IgD-negative memory B cell (primary cell): ENCODE data around the gene MGAT3. TPM values are rescaled to one million over a fixed set of nuclear protein-coding genes. Genes with fewer than 3 reads are reported as not detected.
A peak's percentile ranks its signal among the peaks of the same experiment; 100 is the strongest.

Experiments used
- H3K27ac Mint-ChIP-seq, 3 donors: one replicate each; pipeline ENCODE4 v1.8.0; 2020 to 2022; ENCODE audit warnings: mild to moderate bottlenecking in 3 of 3, mixed read lengths in 3 of 3, moderate library complexity in 1 of 3
- H3K27me3 Mint-ChIP-seq: one replicate; pipeline ENCODE4 v1.8.0; 2021; ENCODE audit warnings: mixed read lengths
- H3K36me3 Mint-ChIP-seq: one replicate; pipeline ENCODE4 v1.8.0; 2020; ENCODE audit warnings: mild to moderate bottlenecking, mixed read lengths
- H3K4me1 Mint-ChIP-seq, 3 donors: one replicate each; pipeline ENCODE4 v1.8.0; 2020 to 2022; ENCODE audit warnings: mixed read lengths in 3 of 3, mild to moderate bottlenecking in 1 of 3
- H3K4me3 Mint-ChIP-seq, 4 donors: one replicate each; pipeline ENCODE4 v1.8.0; 2020 to 2022; ENCODE audit warnings: mild to moderate bottlenecking in 4 of 4, mixed read lengths in 4 of 4, moderate library complexity in 3 of 4
- H3K9me3 Mint-ChIP-seq, 3 donors: one replicate each; pipeline ENCODE4 v1.8.0; 2020 to 2021; ENCODE audit warnings: mixed read lengths in 3 of 3, mild to moderate bottlenecking in 1 of 3
- polyA plus RNA-seq: library from polyadenylated mRNA; unstranded; fragments of 300-500 nt; fragmentation: Illumina TruSeq; gene quantifications from one replicate; pipeline ENCODE4 v1.2.3, GENCODE V29; 2021

MGAT3 gene
- polyA plus RNA-seq, 1 donor from 2014 or later: 2.1 TPM

- Mint-ChIP-seq H3K27me3 (no peaks in the 10 kb centered on the region), H3K4me1 (peaks cover 9 to 13% (median 12%) of the 10 kb centered on the region in 3 donors), H3K9me3 (no peaks in the 10 kb centered on the region)
These were observed 22.6 kb upstream of the MGAT3 start for GRCh38 chr22:39434243-39434653.

GRCh38 chr22:39434721-39435120 is 22.1 kb upstream of the MGAT3 start:
- H3K4me3 Mint-ChIP-seq: no peak overlapping the region
- no peaks in the 10 kb centered on the region for H3K27me3 Mint-ChIP-seq
- no peak overlapping the region for H3K27ac Mint-ChIP-seq
- peaks cover 12 to 16% (median 15%) of the 10 kb centered on the region in 3 donors for H3K4me1 Mint-ChIP-seq
- peaks cover 4% of the 10 kb centered on the region for H3K36me3 Mint-ChIP-seq
- H3K9me3 Mint-ChIP-seq: no peaks in the 10 kb centered on the region

More at GRCh38 chr22:39434243-39434653, 22.6 kb upstream of the MGAT3 start:
- Mint-ChIP-seq H3K27ac (no peak overlapping the region), H3K36me3 (peaks cover 4% of the 10 kb centered on the region), H3K4me3 (no peak overlapping the region)

GRCh38 chr22:39435616-39436015 is 21.2 kb upstream of the MGAT3 start:
- Mint-ChIP-seq H3K36me3 (peaks cover 4% of the 10 kb centered on the region), H3K4me1 (peaks cover 13 to 16% (median 15%) of the 10 kb centered on the region in 3 donors), H3K4me3 (no peak overlapping the region), H3K9me3 (no peaks in the 10 kb centered on the region), H3K27me3 (no peaks in the 10 kb centered on the region), H3K27ac (no peak overlapping the region)

- Mint-ChIP-seq H3K4me1 (peaks cover 24 to 25% (median 25%) of the 10 kb centered on the region in 3 donors), H3K27me3 (peaks cover 3% of the 10 kb centered on the region), H3K27ac (no peak overlapping the region), H3K4me3 (peak overlapping the region in 1 of 4 donors; percentile 14), H3K36me3 (no peaks in the 10 kb centered on the region), H3K9me3 (no peaks in the 10 kb centered on the region)
These were observed 18.8 kb upstream of the MGAT3 start for GRCh38 chr22:39437791-39438704.

- no peaks in the 10 kb centered on the region for H3K9me3 Mint-ChIP-seq
- H3K4me1 Mint-ChIP-seq: peaks cover 25 to 27% (median 26%) of the 10 kb centered on the region in 3 donors
- peak overlapping the region in 1 of 4 donors; percentile 6 for H3K4me3 Mint-ChIP-seq
- no peaks in the 10 kb centered on the region for H3K36me3 Mint-ChIP-seq
- H3K27me3 Mint-ChIP-seq: peaks cover 3% of the 10 kb centered on the region
- no peak overlapping the region for H3K27ac Mint-ChIP-seq
These were observed 17.6 kb upstream of the MGAT3 start for GRCh38 chr22:39439170-39439569.

- peaks cover 24 to 51% (median 41%) of the 10 kb centered on the region in 3 donors for H3K4me1 Mint-ChIP-seq
- H3K4me3 Mint-ChIP-seq: no peak overlapping the region
- no peaks in the 10 kb centered on the region for H3K36me3 Mint-ChIP-seq
- no peaks in the 10 kb centered on the region for H3K9me3 Mint-ChIP-seq
- H3K27me3 Mint-ChIP-seq: peaks cover 3% of the 10 kb centered on the region
- no peak overlapping the region for H3K27ac Mint-ChIP-seq
These were observed 13.4 kb upstream of the MGAT3 start for GRCh38 chr22:39443398-39443797.

- Mint-ChIP-seq H3K4me3 (peak overlapping the region in 1 of 4 donors; percentile 54), H3K36me3 (no peaks in the 10 kb centered on the region), H3K27ac (peak overlapping the region in 2 of 3 donors; percentile 17 to 78), H3K27me3 (peaks cover 3% of the 10 kb centered on the region), H3K9me3 (no peaks in the 10 kb centered on the region), H3K4me1 (peaks cover 18 to 52% (median 48%) of the 10 kb centered on the region in 3 donors)
These were observed 12.5 kb upstream of the MGAT3 start for GRCh38 chr22:39444247-39444800.

GRCh38 chr22:39444937-39445465 is 11.8 kb upstream of the MGAT3 start:
- Mint-ChIP-seq H3K27ac (peak overlapping the region in 1 of 3 donors; percentile 59), H3K9me3 (no peaks in the 10 kb centered on the region), H3K4me1 (peaks cover 21 to 57% (median 52%) of the 10 kb centered on the region in 3 donors), H3K4me3 (peak overlapping the region in 1 of 4 donors; percentile 67), H3K27me3 (peaks cover 3% of the 10 kb centered on the region), H3K36me3 (no peaks in the 10 kb centered on the region)

GRCh38 chr22:39445678-39446077 is 11.1 kb upstream of the MGAT3 start:
- H3K36me3 Mint-ChIP-seq: no peaks in the 10 kb centered on the region
- H3K9me3 Mint-ChIP-seq: no peaks in the 10 kb centered on the region
- no peak overlapping the region for H3K4me3 Mint-ChIP-seq
- peak overlapping the region in 1 of 3 donors; percentile 59 for H3K27ac Mint-ChIP-seq
- H3K27me3 Mint-ChIP-seq: peaks cover 3% of the 10 kb centered on the region
- peaks cover 24 to 62% (median 54%) of the 10 kb centered on the region in 3 donors for H3K4me1 Mint-ChIP-seq

- peak overlapping the region; percentile 56 to 93 (median 81) for H3K27ac Mint-ChIP-seq
- peaks cover 22 to 65% (median 57%) of the 10 kb centered on the region in 3 donors for H3K4me1 Mint-ChIP-seq
- peak overlapping the region; percentile 68 to 92 (median 88) for H3K4me3 Mint-ChIP-seq
- H3K27me3 Mint-ChIP-seq: peaks cover 3% of the 10 kb centered on the region
- H3K36me3 Mint-ChIP-seq: no peaks in the 10 kb centered on the region
- no peaks in the 10 kb centered on the region for H3K9me3 Mint-ChIP-seq
These were observed 10.5 kb upstream of the MGAT3 start for GRCh38 chr22:39446239-39446721.

GRCh38 chr22:39448205-39449054 is 8.4 kb upstream of the MGAT3 start:
- peak overlapping the region; percentile 22 to 92 (median 75) for H3K4me3 Mint-ChIP-seq
- H3K27ac Mint-ChIP-seq: no peak overlapping the region

GRCh38 chr22:39449708-39450107 is 7.1 kb upstream of the MGAT3 start:
- Mint-ChIP-seq H3K4me3 (peak overlapping the region; percentile 12 to 92 (median 56)), H3K9me3 (no peaks in the 10 kb centered on the region), H3K27me3 (no peaks in the 10 kb centered on the region), H3K36me3 (peaks cover 1% of the 10 kb centered on the region), H3K4me1 (peaks cover 24 to 66% (median 58%) of the 10 kb centered on the region in 3 donors), H3K27ac (peak overlapping the region in 2 of 3 donors; percentile 74 to 95)

More at GRCh38 chr22:39448205-39449054, 8.4 kb upstream of the MGAT3 start:
- H3K9me3 Mint-ChIP-seq: no peaks in the 10 kb centered on the region
- H3K27me3 Mint-ChIP-seq: no peaks in the 10 kb centered on the region
- peaks cover 24 to 68% (median 56%) of the 10 kb centered on the region in 3 donors for H3K4me1 Mint-ChIP-seq
- no peaks in the 10 kb centered on the region for H3K36me3 Mint-ChIP-seq

- Mint-ChIP-seq H3K36me3 (peaks cover 1% of the 10 kb centered on the region), H3K4me1 (peaks cover 24 to 64% (median 59%) of the 10 kb centered on the region in 3 donors), H3K27me3 (no peaks in the 10 kb centered on the region), H3K27ac (peak overlapping the region in 2 of 3 donors; percentile 74 to 95), H3K4me3 (peak overlapping the region in 3 of 4 donors; percentile 21 to 92 (median 91)), H3K9me3 (no peaks in the 10 kb centered on the region)
These were observed 6.4 kb upstream of the MGAT3 start for GRCh38 chr22:39450258-39450955.

- peak overlapping the region in 2 of 3 donors; percentile 82 to 86 for H3K27ac Mint-ChIP-seq
- peaks cover 4% of the 10 kb centered on the region for H3K36me3 Mint-ChIP-seq
- H3K9me3 Mint-ChIP-seq: no peaks in the 10 kb centered on the region
- H3K27me3 Mint-ChIP-seq: no peaks in the 10 kb centered on the region
- H3K4me3 Mint-ChIP-seq: peak overlapping the region in 1 of 4 donors; percentile 70
- peaks cover 26 to 60% (median 52%) of the 10 kb centered on the region in 3 donors for H3K4me1 Mint-ChIP-seq
These were observed 4.1 kb upstream of the MGAT3 start for GRCh38 chr22:39452740-39453040.
